ENCODE results near the gene ARHGEF16. TPM values are rescaled to one million over a fixed set of nuclear protein-coding genes. Genes with fewer than 3 reads are reported as not detected.

The ARHGEF16 gene
- total RNA-seq, 1 donor, result 0.18 TPM

GRCh38 chr1:3438661-3439180, 15.7 kb upstream of the ARHGEF16 start:
- TF ChIP-seq, protein P1, sequence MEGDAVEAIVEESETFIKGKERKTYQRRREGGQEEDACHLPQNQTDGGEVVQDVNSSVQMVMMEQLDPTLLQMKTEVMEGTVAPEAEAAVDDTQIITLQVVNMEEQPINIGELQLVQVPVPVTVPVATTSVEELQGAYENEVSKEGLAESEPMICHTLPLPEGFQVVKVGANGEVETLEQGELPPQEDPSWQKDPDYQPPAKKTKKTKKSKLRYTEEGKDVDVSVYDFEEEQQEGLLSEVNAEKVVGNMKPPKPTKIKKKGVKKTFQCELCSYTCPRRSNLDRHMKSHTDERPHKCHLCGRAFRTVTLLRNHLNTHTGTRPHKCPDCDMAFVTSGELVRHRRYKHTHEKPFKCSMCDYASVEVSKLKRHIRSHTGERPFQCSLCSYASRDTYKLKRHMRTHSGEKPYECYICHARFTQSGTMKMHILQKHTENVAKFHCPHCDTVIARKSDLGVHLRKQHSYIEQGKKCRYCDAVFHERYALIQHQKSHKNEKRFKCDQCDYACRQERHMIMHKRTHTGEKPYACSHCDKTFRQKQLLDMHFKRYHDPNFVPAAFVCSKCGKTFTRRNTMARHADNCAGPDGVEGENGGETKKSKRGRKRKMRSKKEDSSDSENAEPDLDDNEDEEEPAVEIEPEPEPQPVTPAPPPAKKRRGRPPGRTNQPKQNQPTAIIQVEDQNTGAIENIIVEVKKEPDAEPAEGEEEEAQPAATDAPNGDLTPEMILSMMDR (IDR thresholded peaks at IDR 0.05; ENCODE audit: insufficient read depth, low read length), result no peak
- DNase-seq (ENCODE audit: low read depth), result no peak
- H3K4me3 ChIP-seq (ENCODE audit: low read depth, low read length), result no peak overlapping the region

DNA sequence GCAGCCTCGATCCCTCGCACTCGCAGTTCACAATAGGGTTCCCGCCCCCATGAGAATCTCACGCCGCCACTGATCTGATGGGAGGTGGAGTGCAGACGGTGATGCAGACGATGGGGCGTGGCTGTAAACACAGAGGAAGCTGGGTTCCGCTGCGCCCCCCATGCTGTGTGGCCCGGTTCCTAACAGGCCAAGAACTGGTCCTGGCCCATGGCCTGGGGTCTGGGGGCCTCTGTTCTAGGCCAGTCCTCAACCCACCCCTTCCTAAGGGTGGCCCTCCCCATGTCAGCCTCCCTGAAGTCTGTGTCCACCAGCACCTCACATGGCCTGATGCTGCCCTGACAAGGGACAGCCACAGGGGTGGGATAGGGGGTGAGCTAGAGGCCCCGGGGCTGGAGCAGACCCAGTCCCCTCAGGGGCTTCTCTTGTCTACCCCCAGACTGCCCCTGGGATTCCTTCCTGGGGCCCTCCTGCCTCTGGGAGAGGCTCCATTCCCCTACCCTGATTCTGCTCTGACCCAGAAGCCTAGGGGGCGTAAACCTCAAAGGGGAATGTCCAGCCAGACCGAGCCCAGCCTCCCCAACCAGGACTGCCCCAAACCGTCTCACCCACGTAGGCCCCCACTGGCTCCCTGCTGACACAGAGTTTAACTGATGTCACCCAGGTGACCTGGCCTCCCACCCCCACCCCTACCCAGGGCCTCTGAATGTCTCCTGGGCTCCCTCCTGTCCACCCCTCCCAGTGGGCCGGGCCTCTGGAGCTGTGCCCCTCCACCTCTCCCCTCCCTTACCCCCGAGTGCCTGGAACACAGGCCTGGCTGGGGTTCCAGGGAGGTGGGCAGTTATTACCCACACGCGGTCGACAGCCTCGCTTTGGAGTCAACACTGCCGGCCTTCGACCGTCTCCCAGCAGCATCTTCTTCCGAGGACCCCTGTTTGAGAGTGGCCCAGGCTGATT, 14.8 kb upstream of the ARHGEF16 start:
- H3K4me3 ChIP-seq (ENCODE audit: low read depth, low read length), result no peak overlapping the region
- no peak for DNase-seq (ENCODE audit: low read depth)
- TF ChIP-seq, protein P1 (IDR thresholded peaks at IDR 0.05; ENCODE audit: insufficient read depth, low read length), result no peak

GRCh38 chr1:3440300-3440681, 14.2 kb upstream of the ARHGEF16 start:
- TF ChIP-seq, protein P1 (IDR thresholded peaks at IDR 0.05; ENCODE audit: insufficient read depth, low read length), result no peak
- H3K4me3 ChIP-seq (ENCODE audit: low read depth, low read length), result no peak overlapping the region
- no peak for DNase-seq (ENCODE audit: low read depth)

GRCh38 chr1:3440711-3441409, 13.6 kb upstream of the ARHGEF16 start:
- no peak for DNase-seq (ENCODE audit: low read depth)
- TF ChIP-seq, protein P1 (IDR thresholded peaks at IDR 0.05; ENCODE audit: insufficient read depth, low read length), result no peak
- H3K4me3 ChIP-seq (ENCODE audit: low read depth, low read length), result no peak overlapping the region

DNA sequence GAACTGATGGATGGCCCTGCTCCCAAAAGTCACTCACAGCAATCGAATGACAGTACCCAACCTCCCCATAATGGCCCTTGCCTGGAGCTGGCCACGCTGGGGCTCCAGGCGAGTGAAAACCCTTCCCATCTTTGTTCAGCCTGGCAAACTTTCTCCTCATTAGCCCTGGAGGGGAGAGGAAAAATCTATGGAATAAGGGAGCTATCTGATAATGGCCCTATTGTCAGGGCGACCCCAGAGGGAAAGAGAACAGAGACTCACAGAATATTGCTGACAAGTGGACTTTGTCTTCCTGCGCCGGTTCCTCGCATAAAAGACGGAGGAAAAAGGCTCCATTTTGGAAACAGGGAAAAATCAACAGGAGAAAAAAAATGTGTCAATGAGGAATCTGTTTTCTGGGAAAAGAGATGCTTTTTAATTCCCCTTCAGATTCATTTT, 13.0 kb upstream of the ARHGEF16 start:
- TF ChIP-seq, protein P1 (IDR thresholded peaks at IDR 0.05; ENCODE audit: insufficient read depth, low read length), result no peak
- no peak for DNase-seq (ENCODE audit: low read depth)
- no peak overlapping the region for H3K4me3 ChIP-seq (ENCODE audit: low read depth, low read length)

- TF ChIP-seq, protein P1 (IDR thresholded peaks at IDR 0.05; ENCODE audit: insufficient read depth, low read length), result no peak
- H3K4me3 ChIP-seq (ENCODE audit: low read depth, low read length), result no peak overlapping the region
- no peak for DNase-seq (ENCODE audit: low read depth)
Observed at GRCh38 chr1:3441880-3442279, 12.6 kb upstream of the ARHGEF16 start.

All from fibroblast of the aortic adventitia (primary cell).